ENCODE data around the gene SLC26A1.

Gene SLC26A1

DNA sequence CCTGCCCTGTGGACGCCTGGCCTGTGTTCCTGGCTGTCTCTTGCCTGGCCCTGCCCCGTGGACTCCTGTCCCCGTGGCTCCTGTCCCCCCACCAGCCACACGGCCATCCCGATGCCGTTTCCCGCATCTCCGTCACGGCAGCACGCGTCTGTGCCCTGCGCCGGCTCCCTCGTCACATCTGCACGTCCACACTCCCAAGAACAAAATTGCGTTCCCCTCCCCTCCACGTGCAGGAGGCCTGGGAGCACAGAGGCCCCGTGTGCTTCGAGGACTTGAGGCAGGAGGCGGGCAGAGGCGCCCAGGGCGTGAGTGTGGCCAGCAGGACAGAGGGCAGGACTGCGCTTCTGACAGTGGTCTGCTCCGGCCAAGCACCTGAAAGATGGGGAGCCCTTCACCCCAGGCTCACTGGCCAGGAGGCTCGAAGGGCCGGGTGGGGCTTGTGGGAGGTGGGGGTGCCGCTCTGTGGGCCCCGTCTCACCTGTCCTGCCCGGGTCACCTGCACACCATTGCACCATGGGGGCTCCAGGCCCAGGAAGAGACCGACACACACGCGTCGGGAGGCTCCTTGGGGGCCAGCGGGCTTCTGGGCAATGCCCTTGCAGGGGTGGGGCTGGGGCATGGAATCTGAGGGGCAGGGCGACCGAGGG lies 35.5 kb upstream of the SLC26A1 start:
- DNase-seq: no peak

DNA sequence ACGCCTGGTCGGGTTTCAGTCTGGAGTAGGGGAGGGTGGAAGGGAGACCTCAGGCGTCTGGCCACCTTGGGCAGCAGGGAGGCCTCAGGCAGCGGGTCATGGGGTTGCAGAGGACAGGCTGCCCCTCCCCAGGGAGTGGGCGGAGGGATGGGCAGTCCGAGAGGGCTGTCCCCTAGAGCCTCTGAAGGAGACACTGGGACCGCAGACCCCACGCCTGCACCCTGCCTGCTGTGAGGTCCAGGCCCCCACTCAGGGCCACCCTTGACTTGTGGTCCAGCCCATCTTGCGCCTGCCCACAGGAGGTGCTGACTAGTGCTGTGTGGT lies 34.7 kb upstream of the SLC26A1 start:
- DNase-seq: no peak

DNA sequence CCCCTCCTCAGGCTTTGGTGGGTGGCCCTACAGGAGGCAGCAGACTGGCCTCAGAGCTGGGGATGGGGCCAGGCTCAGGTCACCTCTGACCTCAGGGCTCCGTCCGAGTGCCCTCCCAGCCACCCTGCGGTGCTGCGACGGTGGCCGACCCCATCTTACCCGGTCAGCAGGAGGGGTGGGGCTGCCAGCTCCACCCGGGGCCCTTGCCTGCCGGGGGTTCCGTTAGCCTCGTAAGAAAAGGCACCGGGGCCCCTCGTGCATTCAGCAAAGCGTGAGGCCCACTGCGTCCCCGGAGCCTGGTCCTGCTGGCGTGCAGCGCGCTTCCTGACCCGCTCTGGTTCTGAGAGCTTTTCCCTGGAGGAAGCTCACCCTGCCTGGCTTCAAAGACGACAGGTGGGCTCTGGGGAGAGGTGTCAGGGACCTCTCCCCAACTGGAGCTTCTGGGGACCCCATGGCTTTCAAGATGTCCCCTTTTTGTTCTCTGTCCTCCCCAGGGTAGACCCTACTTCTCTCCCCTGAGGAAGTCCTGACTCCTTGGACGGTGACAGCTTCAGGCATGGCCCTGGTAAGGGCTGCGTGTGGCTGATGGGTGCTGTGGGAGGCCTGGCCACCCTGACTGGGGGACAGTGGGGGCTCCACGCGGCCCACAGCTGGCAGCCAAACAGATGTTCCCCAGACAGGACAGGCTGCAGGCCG lies 34.2 kb upstream of the SLC26A1 start:
- no peak for DNase-seq

DNA sequence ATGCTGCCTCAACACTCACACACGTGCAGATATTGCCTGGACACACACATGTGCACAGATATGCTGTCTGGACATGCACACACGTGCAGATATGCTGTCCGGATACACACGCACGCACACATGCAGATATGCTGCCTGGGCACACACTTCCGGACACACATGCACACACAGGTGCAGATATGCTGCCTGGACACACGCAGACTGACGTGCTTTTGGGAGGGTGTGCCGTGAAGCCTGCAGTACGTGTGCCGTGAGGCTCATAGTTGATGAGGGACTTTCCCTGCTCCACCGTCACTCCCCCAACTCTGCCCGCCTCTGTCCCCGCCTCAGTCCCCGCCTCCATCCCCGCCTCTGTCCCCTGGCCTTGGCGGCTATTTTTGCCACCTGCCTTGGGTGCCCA lies 32.9 kb upstream of the SLC26A1 start:
- no peak for DNase-seq

DNA sequence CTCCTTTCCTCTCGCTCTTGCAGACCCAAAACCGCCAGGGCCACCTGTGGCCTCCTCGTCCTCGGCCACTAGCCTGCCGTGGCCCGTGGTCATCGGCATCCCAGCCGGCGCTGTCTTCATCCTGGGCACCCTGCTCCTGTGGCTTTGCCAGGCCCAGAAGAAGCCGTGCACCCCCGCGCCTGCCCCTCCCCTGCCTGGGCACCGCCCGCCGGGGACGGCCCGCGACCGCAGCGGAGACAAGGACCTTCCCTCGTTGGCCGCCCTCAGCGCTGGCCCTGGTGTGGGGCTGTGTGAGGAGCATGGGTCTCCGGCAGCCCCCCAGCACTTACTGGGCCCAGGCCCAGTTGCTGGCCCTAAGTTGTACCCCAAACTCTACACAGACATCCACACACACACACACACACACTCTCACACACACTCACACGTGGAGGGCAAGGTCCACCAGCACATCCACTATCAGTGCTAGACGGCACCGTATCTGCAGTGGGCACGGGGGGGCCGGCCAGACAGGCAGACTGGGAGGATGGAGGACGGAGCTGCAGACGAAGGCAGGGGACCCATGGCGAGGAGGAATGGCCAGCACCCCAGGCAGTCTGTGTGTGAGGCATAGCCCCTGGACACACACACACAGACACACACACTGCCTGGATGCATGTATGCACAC lies 31.8 kb upstream of the SLC26A1 start:
- DNase-seq: no peak

DNA sequence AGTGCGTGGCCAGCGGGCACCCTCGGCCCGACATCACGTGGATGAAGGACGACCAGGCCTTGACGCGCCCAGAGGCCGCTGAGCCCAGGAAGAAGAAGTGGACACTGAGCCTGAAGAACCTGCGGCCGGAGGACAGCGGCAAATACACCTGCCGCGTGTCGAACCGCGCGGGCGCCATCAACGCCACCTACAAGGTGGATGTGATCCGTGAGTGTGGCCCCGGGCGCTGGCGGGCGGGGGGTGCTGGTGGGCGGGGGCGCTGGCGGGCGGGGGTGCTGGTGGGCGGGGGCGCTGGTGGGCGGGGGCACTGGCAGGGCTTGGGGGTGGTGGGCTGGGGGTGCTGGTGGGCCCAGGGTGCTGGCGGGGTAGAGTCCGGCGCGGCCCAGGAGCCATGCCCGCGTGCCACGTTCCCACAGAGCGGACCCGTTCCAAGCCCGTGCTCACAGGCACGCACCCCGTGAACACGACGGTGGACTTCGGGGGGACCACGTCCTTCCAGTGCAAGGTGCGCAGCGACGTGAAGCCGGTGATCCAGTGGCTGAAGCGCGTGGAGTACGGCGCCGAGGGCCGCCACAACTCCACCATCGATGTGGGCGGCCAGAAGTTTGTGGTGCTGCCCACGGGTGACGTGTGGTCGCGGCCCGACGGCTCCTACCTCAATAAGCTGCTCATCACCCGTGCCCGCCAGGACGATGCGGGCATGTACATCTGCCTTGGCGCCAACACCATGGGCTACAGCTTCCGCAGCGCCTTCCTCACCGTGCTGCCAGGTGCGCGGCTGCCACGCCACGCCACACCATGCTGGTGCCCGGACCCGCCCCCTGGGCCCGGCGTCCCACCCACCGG lies 30.9 kb upstream of the SLC26A1 start:
- DNase-seq: no peak

DNA sequence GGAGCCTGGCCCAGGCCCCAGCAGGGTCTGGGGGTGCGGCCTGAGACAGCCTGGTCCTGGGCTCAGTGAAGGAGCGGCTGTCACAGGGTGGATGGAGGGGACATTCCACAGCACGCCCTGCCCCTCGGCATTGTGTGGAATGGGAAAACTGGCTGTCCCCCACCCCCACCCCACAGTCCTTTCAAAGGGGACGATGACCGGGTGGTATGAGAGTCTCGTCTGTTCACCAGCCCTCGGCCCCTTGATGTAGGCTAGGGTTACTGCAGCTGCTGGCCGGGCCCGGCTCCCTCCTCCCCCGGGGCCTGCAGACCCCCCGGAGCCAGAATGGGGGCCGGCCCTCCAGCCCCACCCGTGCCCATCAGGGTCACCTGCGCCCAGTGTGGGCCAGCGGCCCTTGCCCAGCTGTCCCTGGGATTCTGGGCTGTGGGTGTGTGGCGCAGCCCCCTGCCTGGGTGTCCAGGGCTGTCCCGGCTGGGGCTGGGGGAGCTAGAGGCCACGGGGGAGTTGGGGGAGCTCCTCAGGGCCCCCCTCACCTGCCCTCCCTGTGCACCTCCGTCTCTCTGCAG lies 30.0 kb upstream of the SLC26A1 start:
- DNase-seq: no peak

DNA sequence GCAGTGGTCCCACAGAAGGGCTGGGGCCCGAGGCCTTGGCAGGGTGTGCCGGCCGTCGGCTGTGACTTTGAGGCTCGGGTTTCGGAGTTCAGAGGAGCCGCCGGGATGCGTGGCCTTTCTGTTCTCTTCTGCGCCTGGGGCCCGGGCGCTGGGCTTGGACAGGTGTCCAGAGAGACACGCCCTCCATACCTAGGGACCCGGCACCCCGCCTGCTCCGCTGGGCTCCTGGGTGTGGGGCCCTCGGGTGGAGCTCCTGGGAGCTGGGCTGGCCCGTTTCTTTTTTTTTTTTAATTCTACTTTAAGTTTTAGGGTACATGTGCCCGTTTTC lies 29.5 kb upstream of the SLC26A1 start:
- DNase-seq: no peak

DNA sequence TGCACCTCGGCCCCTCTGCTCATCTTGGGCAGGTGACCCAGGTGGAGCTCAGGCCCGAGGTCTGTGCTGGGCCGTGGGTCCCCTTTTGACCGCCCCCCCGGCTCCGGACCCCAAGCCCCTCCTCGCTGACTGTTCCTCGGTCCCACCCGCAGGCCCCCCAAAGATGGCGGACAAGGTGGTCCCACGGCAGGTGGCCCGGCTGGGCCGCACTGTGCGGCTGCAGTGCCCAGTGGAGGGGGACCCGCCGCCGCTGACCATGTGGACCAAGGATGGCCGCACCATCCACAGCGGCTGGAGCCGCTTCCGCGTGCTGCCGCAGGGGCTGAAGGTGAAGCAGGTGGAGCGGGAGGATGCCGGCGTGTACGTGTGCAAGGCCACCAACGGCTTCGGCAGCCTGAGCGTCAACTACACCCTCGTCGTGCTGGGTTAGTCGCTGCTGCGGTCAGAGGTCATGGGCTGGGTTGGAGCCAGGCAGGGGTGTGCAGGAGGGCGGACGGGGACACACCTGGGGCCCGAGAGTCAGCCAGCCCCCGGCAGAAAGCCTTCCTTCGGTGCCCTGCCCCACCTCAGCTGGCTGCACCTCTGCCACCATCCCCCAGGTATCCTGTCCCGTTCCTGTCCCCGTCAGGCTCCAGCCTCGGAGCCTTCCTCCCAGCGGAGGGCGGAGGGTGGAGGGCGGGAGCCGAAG lies 29.0 kb upstream of the SLC26A1 start:
- no peak for DNase-seq

DNA sequence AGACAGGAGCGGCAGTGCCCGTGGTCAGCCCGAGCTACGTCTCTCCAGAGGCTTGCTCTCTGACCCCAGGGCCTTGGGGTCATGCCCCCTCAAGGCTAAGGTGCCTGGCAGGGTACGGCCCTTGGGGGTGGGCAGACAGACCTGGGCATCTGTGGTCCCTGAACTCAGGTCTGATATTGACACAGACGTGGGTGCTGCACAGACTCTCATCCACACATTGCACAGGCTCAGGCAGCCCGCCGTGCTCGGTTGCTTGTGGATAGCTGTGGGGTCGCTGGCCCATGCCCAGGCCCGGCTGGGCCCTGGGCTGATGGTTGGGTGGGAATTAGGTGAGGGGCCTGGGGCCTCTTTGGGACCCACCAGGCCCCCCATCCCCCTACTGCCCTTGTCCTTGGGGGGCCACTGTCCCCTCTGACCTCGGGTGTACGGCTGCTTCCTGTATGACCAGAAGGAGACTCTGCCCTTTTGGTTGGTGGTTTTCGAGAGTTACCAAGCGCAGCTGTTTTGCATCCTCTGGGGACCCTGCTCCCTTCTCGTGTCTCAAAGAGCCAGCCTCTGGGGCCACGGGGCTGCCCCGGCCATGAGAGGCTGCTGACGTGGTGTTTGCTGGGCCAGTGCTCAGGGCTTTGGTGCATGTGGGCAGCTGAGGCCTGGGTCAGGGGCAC lies 28.3 kb upstream of the SLC26A1 start:
- no peak for DNase-seq

DNA sequence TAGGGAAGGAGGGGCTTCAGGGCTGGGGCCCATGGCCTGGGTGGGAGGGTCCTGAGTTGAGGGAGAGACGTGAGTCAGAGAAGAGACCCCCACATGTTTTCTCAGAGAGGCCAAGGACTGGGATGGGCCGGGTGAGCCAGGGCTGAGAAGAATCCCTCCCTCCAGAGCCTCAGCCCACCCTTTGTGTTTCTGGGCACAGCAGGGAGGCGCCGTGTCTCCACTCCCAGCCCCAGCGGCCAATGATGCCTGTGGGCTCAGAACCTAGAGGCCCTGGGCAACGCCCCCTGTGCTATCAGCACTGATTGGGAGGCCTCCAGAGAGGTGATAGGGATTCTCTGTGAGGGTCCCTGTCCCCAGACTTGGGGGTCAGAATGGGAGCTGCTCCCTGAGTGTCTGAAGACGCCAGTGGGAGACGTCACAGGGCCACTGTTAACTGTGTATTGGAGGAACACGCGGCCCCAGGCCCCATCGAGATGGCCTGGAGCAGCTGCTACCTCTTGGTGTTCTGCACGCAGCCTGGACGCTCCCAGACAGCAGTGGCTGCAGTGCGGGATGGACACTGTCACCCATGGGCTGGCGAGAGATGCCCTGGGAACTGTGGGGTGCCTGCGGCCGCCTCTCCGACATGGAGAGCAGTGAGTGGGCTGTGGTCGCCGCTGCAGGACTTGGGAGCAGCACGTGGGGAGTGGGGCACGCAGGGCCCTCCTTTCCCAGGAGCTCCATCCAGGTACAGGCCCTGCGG lies 26.7 kb upstream of the SLC26A1 start:
- no peak for DNase-seq

DNA sequence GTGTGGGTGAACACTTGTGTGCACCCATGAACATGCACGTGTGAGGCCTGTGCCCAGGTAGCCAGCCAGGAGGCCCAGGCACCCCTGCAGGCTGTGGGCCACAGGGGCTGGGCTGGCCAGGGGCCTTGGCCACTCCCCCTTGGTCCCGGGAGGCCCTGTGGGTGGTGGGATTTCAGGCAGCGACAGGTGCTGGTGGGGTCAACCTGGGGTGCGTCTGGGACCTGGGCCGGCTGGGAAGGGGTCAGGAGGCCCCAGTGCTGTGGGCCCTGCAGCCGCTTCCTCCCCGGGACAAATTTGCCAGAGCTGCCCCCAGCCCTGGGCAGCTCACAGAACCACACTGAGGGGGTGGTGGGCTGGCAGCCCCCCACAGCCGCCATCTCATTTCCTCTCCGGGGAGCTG lies 26.1 kb upstream of the SLC26A1 start:
- no peak for DNase-seq

DNA sequence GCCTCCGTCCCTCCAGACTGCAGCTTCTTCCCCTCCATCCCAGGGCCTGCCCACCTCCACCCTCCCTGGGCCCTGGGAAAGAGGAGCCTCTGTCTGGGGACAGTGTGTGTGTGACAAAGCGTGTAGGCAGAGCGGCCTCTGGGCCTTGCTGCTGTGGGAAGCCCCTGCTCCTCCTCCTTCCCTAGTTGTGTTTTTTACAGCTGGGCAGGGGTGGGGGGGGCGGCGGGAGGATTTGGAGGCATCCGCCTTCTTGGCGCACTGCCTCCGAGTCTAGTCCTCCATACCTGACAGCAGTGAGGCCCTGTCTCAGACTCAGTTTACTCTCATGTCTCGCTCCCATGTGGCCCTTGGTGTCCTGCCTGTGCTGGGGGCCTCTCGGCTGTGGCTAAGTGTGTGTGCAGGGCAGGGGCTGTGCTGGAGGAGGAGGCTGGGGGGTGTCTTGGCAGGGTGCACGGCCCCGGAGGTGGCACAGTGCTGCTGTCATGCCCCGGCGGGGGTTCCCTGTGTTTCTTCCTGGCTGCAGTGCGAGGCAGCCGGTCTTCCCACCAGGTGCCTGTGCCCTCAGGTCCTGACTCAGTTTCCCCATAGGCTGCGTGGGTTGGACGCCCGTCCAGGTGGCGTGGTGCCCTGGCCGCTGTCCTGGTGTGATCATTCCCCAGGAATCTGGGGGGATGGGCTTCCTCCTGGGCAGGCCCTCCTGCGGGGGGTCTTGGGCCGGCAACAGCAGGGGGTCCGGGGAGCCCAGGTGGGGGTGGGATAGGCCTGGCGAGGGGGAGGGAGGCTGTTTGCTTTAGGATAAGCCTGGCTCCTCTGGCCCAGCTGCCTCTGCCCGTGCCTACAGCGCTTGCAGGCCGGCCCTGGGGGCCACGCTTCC lies 25.2 kb upstream of the SLC26A1 start:
- DNase-seq: no peak

DNA sequence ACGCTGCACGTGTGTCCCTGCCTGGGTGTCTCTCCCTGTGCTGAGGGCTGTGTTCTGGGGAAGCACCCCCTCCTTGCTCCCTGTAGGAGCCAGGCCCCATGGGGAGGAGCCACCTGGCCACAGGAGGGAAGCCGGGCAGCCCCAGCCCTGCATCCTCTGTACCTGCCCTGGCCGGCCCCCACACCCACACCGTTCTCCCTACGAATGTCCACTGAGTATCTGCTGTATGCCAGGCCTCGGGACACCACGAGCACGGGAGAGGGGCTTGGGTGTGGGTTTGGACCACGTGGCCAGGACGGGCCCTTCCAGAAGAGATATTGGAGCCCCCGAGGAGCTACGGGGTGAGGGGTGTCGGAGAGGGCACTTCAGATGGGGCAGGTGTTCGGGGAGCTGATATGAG lies 24.5 kb upstream of the SLC26A1 start:
- DNase-seq: no peak

DNA sequence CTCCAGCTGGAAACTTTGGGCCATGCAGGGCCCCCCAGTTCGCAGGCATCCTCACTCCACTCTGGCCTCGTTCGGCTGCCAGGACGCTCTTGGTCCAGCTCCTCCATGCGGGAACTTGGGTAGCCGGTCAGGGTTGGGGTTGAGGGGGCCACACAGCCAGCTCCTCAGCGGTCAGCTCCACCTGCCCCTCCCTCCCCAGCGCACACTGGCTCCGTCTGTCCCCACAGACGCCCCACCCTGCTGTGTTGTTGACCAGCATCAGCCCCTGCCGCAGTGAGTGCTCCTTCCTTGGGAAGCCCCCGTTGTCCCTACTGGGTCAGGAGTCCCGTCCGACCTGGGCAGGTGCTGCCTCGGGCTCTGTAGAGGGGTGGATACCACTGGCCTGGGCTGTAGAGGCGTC lies 24.0 kb upstream of the SLC26A1 start:
- DNase-seq: no peak

DNA sequence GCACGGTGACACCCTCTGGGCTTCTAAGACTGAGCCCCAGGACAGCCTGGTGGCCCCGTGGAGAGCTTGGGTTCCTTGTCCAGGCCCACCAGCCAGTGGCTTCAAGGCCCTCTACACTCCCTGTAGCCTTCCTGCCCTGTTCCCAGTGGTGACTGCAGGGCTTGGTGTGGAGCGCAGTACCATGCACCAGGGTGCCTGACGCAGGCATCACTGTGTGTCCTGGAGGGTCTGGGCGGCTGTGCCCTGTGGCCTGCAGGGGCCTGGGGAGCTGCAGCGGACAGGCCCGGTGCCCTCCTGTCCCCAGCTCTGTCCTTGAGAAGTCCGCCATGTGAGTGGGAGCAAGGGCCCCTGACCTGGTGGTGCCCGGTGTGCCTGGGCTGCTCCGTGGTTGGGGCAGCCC lies 22.5 kb upstream of the SLC26A1 start:
- no peak for DNase-seq

DNA sequence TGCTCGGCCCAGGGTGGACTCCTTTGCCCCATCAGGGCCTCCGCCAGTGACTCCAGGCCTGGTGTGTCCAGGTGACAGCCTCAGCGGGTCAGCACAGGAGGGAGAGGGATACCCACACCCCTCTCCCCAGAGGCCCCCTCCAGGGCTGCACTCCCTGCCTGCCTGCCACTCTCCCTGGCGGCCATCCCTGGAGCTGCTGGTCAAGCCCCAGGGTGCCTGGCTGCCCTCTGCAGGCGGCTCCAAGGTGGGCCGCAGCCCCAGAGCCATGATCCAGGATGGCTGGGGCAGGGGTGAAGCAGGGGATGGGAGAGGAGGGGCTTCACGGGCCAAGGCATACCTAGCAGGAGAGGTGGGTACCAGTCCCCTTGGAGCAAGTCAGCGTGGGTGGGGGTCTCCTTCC lies 22.0 kb upstream of the SLC26A1 start:
- no peak for DNase-seq

DNA sequence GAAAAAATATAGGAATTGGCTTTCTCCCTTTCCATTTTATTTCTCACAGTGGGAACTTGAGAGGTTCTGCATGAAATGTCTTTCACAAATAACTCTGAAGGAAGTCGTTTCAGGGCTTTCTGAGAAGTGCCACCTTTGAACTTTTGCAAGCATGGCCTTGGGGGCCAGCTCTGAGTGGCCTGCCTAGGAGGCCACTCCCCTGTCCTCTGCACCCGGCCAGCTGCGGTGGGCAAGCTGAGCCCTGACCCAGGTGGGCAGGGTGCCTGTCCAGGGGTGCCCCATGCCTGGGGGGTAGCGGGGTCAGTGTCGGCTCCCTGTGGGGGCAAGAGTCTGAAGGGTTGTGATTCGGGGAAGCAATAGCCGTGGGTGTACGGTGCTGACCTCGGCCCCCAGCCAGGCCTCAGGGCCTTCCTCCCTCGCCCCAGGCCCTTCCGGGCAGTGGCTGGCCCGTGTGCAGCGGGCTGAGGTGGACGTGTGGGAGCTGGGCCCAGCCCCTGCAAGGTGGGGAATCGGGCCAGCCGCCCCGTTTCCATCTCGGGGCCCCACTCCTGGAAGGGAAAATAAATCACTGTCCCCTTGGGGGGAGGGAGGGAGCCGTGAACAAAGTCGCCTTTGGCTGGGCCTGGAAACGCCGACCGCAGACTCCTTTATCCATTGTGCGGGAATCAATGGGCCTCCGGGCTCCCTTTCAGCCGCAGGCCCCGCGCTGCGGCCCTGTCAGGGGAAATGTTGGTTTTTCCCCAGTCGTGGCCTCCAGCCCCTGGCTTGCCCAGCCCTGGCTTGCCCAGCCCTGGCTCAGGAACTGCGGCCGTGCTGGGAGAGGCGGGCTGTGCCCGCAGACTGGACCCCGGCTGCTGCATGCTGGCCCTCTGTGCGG lies 21.3 kb upstream of the SLC26A1 start:
- no peak for DNase-seq

All from activated naive CD4-positive, alpha-beta T cell (primary cell).